ENCODE results near the gene SIX3. TPM values are rescaled to one million over a fixed set of nuclear protein-coding genes. Genes with fewer than 3 reads are reported as not detected.

SIX3 gene
- total RNA-seq, 1 donor from 2014 or later: not detected

- H3K4me1 ChIP-seq (ENCODE audit: control insufficient read depth in 3 of 3, insufficient read depth in 3 of 3, low read length in 3 of 3): no peaks in the 10 kb centered on the region
- H3K36me3 ChIP-seq (ENCODE audit: control insufficient read depth in 3 of 3, insufficient read depth in 3 of 3, low read length in 3 of 3): no peaks in the 10 kb centered on the region
- H3K9ac ChIP-seq (ENCODE audit: low read depth in 1 of 3, low read length in 3 of 3): no peak overlapping the region
- no peak overlapping the region for H3K4me3 ChIP-seq (ENCODE audit: low read length in 3 of 3)
- peaks cover 16 to 19% (median 19%) of the 10 kb centered on the region in 3 donors for H3K27me3 ChIP-seq (ENCODE audit: control insufficient read depth in 3 of 3, insufficient read depth in 3 of 3, low read length in 3 of 3)
- H3K27ac ChIP-seq (ENCODE audit: low read depth, low read length): no peak overlapping the region
- H3K9me3 ChIP-seq (ENCODE audit: control insufficient read depth in 3 of 3, low read length in 3 of 3): no peaks in the 10 kb centered on the region
Observed at GRCh38 chr2:44967727-44968432, 26.4 kb downstream of the SIX3 start.

GRCh38 chr2:44969936-44970335 is 28.4 kb downstream of the SIX3 start:
- H3K4me1 ChIP-seq (ENCODE audit: control insufficient read depth in 3 of 3, insufficient read depth in 3 of 3, low read length in 3 of 3): peaks cover 0 to 3% (median 0%) of the 10 kb centered on the region in 3 donors
- H3K9me3 ChIP-seq (ENCODE audit: control insufficient read depth in 3 of 3, low read length in 3 of 3): no peaks in the 10 kb centered on the region
- no peaks in the 10 kb centered on the region for H3K36me3 ChIP-seq (ENCODE audit: control insufficient read depth in 3 of 3, insufficient read depth in 3 of 3, low read length in 3 of 3)
- H3K27ac ChIP-seq (ENCODE audit: low read depth, low read length): no peak overlapping the region
- no peak overlapping the region for H3K9ac ChIP-seq (ENCODE audit: low read depth in 1 of 3, low read length in 3 of 3)
- no peak overlapping the region for H3K4me3 ChIP-seq (ENCODE audit: low read length in 3 of 3)
- H3K27me3 ChIP-seq (ENCODE audit: control insufficient read depth in 3 of 3, insufficient read depth in 3 of 3, low read length in 3 of 3): peaks cover 25 to 31% (median 29%) of the 10 kb centered on the region in 3 donors

GRCh38 chr2:44970846-44971450 is 29.4 kb downstream of the SIX3 start:
- H3K9ac ChIP-seq (ENCODE audit: low read depth in 1 of 3, low read length in 3 of 3): no peak overlapping the region
- H3K9me3 ChIP-seq (ENCODE audit: control insufficient read depth in 3 of 3, low read length in 3 of 3): no peaks in the 10 kb centered on the region
- peaks cover 23 to 34% (median 25%) of the 10 kb centered on the region in 3 donors for H3K27me3 ChIP-seq (ENCODE audit: control insufficient read depth in 3 of 3, insufficient read depth in 3 of 3, low read length in 3 of 3)
- peaks cover 0 to 3% (median 0%) of the 10 kb centered on the region in 3 donors for H3K4me1 ChIP-seq (ENCODE audit: control insufficient read depth in 3 of 3, insufficient read depth in 3 of 3, low read length in 3 of 3)
- no peaks in the 10 kb centered on the region for H3K36me3 ChIP-seq (ENCODE audit: control insufficient read depth in 3 of 3, insufficient read depth in 3 of 3, low read length in 3 of 3)
- H3K4me3 ChIP-seq (ENCODE audit: low read length in 3 of 3): no peak overlapping the region
- no peak overlapping the region for H3K27ac ChIP-seq (ENCODE audit: low read depth, low read length)

GRCh38 chr2:44972771-44973535 is 31.5 kb downstream of the SIX3 start:
- Histone ChIP-seq H3K27me3 (ENCODE audit: control insufficient read depth in 3 of 3, insufficient read depth in 3 of 3, low read length in 3 of 3) (peaks cover 25 to 29% (median 26%) of the 10 kb centered on the region in 3 donors), H3K9ac (ENCODE audit: low read depth in 1 of 3, low read length in 3 of 3) (no peak overlapping the region), H3K27ac (ENCODE audit: low read depth, low read length) (no peak overlapping the region), H3K36me3 (ENCODE audit: control insufficient read depth in 3 of 3, insufficient read depth in 3 of 3, low read length in 3 of 3) (no peaks in the 10 kb centered on the region), H3K4me3 (ENCODE audit: low read length in 3 of 3) (no peak overlapping the region), H3K9me3 (ENCODE audit: control insufficient read depth in 3 of 3, low read length in 3 of 3) (no peaks in the 10 kb centered on the region), H3K4me1 (ENCODE audit: control insufficient read depth in 3 of 3, insufficient read depth in 3 of 3, low read length in 3 of 3) (peaks cover 0 to 3% (median 0%) of the 10 kb centered on the region in 3 donors)

- H3K9me3 ChIP-seq (ENCODE audit: control insufficient read depth in 3 of 3, low read length in 3 of 3): no peaks in the 10 kb centered on the region
- H3K27ac ChIP-seq (ENCODE audit: low read depth, low read length): no peak overlapping the region
- no peak overlapping the region for H3K9ac ChIP-seq (ENCODE audit: low read depth in 1 of 3, low read length in 3 of 3)
- H3K4me3 ChIP-seq (ENCODE audit: low read length in 3 of 3): no peak overlapping the region
- H3K4me1 ChIP-seq (ENCODE audit: control insufficient read depth in 3 of 3, insufficient read depth in 3 of 3, low read length in 3 of 3): peaks cover 0 to 3% (median 0%) of the 10 kb centered on the region in 3 donors
- H3K36me3 ChIP-seq (ENCODE audit: control insufficient read depth in 3 of 3, insufficient read depth in 3 of 3, low read length in 3 of 3): no peaks in the 10 kb centered on the region
- peaks cover 25 to 29% (median 26%) of the 10 kb centered on the region in 3 donors for H3K27me3 ChIP-seq (ENCODE audit: control insufficient read depth in 3 of 3, insufficient read depth in 3 of 3, low read length in 3 of 3)
Observed at GRCh38 chr2:44974064-44974715, 32.7 kb downstream of the SIX3 start.

- Histone ChIP-seq H3K4me1 (ENCODE audit: control insufficient read depth in 3 of 3, insufficient read depth in 3 of 3, low read length in 3 of 3) (peaks cover 0 to 3% (median 0%) of the 10 kb centered on the region in 3 donors), H3K27ac (ENCODE audit: low read depth, low read length) (no peak overlapping the region), H3K27me3 (ENCODE audit: control insufficient read depth in 3 of 3, insufficient read depth in 3 of 3, low read length in 3 of 3) (peaks cover 22 to 29% (median 26%) of the 10 kb centered on the region in 3 donors), H3K36me3 (ENCODE audit: control insufficient read depth in 3 of 3, insufficient read depth in 3 of 3, low read length in 3 of 3) (no peaks in the 10 kb centered on the region), H3K9me3 (ENCODE audit: control insufficient read depth in 3 of 3, low read length in 3 of 3) (no peaks in the 10 kb centered on the region), H3K4me3 (ENCODE audit: low read length in 3 of 3) (no peak overlapping the region), H3K9ac (ENCODE audit: low read depth in 1 of 3, low read length in 3 of 3) (no peak overlapping the region)
Observed at GRCh38 chr2:44975571-44976450, 34.3 kb downstream of the SIX3 start.

- Histone ChIP-seq H3K9ac (ENCODE audit: low read depth in 1 of 3, low read length in 3 of 3) (no peak overlapping the region), H3K36me3 (ENCODE audit: control insufficient read depth in 3 of 3, insufficient read depth in 3 of 3, low read length in 3 of 3) (no peaks in the 10 kb centered on the region), H3K27ac (ENCODE audit: low read depth, low read length) (no peak overlapping the region), H3K9me3 (ENCODE audit: control insufficient read depth in 3 of 3, low read length in 3 of 3) (no peaks in the 10 kb centered on the region), H3K4me3 (ENCODE audit: low read length in 3 of 3) (no peak overlapping the region), H3K4me1 (ENCODE audit: control insufficient read depth in 3 of 3, insufficient read depth in 3 of 3, low read length in 3 of 3) (peaks cover 0 to 6% (median 0%) of the 10 kb centered on the region in 3 donors), H3K27me3 (ENCODE audit: control insufficient read depth in 3 of 3, insufficient read depth in 3 of 3, low read length in 3 of 3) (peaks cover 3 to 7% (median 4%) of the 10 kb centered on the region in 3 donors)
Observed at GRCh38 chr2:44979581-44979980, 38.1 kb downstream of the SIX3 start.

- Histone ChIP-seq H3K27me3 (ENCODE audit: control insufficient read depth in 3 of 3, insufficient read depth in 3 of 3, low read length in 3 of 3) (peaks cover 0 to 4% (median 3%) of the 10 kb centered on the region in 3 donors), H3K4me3 (ENCODE audit: low read length in 3 of 3) (no peak overlapping the region)
Observed at GRCh38 chr2:44980751-44981713, 39.5 kb downstream of the SIX3 start.

More at GRCh38 chr2:44980751-44981713, 39.5 kb downstream of the SIX3 start:
- Histone ChIP-seq H3K9ac (ENCODE audit: low read depth in 1 of 3, low read length in 3 of 3) (no peak overlapping the region), H3K36me3 (ENCODE audit: control insufficient read depth in 3 of 3, insufficient read depth in 3 of 3, low read length in 3 of 3) (no peaks in the 10 kb centered on the region), H3K4me1 (ENCODE audit: control insufficient read depth in 3 of 3, insufficient read depth in 3 of 3, low read length in 3 of 3) (peaks cover 0 to 6% (median 0%) of the 10 kb centered on the region in 3 donors), H3K9me3 (ENCODE audit: control insufficient read depth in 3 of 3, low read length in 3 of 3) (no peaks in the 10 kb centered on the region), H3K27ac (ENCODE audit: low read depth, low read length) (no peak overlapping the region)

Measured in skeletal muscle tissue (tissue), 4 donors.